Stimulated activated CD4-positive, alpha-beta T cell treated with anti-CD3 and anti-CD28 coated beads, Interleukin-1b, Interleukin-23, amount 100 ng/mL, for 48 hours (primary cell): Measurements from ENCODE around the gene KIRREL1.

Source experiments
- DNase-seq: peaks from one replicate; pipeline ENCODE4 v3.0.0-alpha.2; 2020

Gene KIRREL1

GRCh38 chr1:157993147-157993917 lies at the start of gene KIRREL1:
TSS of gene KIRREL1 (plus strand) at chr1:157993645. CDS start at chr1:157993677, 32 bp downstream.
- no peak for DNase-seq

DNA sequence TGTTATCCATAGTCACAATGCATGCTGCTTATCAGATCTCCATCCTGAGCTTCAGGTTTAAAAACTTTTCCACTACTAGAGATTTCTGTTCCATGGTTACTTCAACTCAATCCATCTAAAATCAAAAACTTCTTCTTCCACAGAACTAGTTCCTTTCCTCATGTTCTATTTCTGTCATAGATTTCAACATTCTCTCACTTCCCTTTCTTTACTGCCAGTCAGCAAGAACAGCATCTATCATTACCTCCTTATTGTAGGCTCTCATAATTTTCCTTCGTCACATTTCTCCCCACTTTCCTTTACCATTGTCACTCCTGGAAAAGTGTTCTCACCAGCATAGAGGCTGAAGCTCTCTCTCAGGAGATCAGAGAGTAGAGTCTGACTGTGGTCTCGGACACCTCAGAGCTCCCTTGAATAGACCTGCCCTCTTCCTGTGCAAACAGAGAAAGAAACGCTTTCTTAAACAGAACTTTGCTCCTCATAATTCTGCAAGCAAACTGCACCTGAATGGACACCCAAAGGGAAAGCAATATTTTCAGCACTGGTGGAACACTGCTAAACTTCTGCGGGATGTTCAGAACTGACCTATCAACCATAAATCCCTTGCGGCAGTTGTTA lies 48.7 kb upstream of the KIRREL1 start:
- no peak for DNase-seq

GRCh38 chr1:157948312-157949073 lies 45.0 kb upstream of the KIRREL1 start:
- no peak for DNase-seq

- DNase-seq, result no peak
These were observed 44.4 kb upstream of the KIRREL1 start for GRCh38 chr1:157949074-157949354.

- no peak for DNase-seq
These were observed 42.2 kb upstream of the KIRREL1 start for GRCh38 chr1:157951230-157951629.

- no peak for DNase-seq
These were observed 40.8 kb upstream of the KIRREL1 start for GRCh38 chr1:157952601-157953000.

DNA sequence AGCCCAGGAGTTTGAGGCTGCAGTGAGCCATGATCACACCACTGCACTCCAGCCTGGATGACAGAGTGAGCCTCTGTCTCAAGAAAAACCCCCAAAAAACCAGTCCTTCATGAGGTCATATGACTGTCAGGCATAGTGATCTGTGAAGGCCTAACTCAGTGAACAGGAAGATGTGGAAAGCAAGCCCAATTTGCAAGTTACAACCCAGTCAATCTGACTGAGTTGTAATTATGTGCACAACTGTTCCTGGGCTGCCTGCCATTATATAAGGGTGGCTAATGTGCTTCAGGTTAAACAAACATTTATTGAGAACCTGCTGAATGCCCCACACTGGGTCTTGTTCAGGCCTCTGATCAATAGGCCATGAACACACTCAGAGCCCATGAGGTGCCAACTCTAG lies 38.2 kb upstream of the KIRREL1 start:
- DNase-seq, result no peak

GRCh38 chr1:157955857-157956256 lies 37.6 kb upstream of the KIRREL1 start:
- no peak for DNase-seq

DNA sequence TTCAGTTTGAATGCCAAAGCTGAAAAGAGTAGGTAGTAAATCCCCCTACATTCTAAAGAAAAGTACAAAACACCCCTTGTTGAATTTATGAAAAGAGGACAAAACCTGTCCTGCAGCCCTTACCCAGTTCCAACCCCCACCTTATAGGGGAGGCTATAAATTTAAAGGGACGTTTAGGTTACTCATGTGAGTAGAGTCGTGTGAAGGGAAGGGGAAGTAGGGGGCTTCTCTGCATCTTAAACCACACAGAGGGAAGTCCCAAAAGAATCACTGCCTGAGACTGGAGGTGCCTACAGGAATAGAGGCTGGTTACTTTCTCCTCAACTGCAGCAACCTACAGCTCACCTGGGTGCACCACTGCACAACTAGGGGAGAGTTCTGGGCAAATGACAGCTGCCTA lies 36.7 kb upstream of the KIRREL1 start:
- no peak for DNase-seq

DNA sequence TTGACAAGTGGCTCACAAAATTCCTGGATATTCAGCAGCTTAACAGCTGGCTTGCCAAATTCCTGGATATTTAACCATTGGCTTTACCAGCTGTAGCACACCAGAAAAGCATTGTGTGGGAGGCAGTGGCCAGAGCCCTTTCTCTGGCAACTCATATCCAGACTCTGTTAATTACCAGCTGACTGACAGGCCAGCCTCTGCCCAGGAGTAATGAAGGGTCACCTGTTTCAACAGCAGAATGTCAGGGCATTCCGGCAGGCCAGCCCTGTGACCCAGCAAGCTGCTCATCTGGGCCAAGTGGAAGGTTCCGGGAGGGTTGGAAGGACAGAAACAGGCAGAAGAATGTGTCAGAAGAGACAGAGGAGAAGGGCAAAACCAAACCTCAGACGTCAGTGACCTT lies 35.2 kb upstream of the KIRREL1 start:
- DNase-seq, result no peak

GRCh38 chr1:157959750-157960149 lies 33.7 kb upstream of the KIRREL1 start:
- DNase-seq, result no peak

DNA sequence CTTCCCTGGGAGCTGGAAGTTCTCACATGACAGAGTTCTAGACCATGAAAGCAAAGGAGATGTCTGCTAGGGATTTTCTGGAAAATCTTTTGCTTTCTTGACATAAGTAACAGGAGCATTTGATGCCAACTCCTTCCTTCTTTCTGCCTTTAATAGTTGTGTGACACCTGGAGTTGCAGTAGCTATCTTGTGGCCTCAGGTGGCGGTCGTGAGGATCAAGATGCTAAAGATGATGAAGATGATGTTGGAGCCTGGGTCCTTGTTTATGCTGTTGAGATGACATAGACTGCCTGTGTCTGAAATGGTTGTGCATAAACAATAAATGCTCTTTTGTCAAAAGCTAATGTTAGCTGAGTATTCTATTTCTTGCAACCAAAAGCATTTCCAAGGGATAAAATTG lies 32.7 kb upstream of the KIRREL1 start:
- no peak for DNase-seq

DNA sequence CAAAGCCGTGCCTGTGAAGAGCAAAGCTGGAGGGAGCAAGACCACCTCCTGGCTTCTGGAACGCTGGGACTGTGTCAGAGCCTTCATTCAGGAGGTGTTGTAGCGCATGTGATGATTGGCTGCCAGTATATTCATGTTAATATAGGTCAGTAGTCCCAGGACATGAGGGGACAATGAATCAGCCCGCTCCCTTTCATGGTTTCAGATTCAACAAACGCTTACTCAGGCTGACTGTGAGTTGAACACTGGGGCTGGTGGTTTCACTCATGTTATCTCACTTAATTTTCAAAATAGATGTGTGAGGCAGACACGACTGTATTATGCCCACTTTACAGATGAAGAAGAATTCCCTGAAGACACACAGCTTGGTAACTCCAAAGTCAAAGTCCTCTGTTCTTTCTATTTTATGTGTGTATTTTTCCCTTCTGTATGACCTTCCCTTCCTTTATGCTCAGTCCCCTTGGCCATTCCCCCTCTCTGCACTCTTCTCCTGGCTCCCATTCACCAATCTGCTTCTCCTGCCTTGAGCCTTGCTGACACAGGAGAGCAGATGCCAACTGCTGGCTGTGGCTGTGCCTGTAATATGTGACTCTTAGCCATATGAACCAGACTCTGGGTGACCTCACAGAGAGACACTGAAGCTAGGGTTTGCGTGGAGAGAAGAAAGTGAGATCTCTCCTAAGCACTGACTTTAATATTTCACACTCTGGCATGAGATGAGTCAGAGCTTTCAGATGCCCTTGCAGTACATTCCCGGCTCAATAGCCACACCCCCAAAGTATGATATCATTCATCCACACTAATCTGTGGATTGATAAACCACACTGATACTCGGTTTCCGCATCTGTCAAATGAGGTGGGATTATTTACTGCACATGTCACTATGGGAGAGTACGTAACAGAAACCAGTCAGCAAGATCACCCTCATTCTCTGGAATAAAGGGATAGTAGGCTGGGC lies 31.4 kb upstream of the KIRREL1 start:
- no peak for DNase-seq

DNA sequence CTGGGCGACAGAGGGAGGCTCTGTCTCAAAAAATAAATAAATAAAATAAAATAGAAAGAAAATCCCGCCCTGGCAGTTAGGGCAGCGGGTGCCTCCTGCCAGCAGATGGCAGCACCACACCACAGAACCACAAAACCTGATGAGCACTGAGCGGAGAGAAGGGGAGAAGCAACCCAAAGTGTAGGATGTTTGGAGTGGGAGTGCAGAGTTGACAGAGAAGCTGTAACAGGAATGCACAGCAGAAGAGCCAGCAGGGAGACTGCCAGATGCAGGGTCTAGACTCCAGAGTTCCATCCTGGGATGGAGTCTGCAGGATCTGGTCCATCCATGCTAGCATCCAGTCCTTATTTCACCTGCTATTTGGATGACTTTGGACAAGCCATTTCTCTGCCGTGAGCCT lies 29.7 kb upstream of the KIRREL1 start:
- peak; percentile 51 for DNase-seq

DNA sequence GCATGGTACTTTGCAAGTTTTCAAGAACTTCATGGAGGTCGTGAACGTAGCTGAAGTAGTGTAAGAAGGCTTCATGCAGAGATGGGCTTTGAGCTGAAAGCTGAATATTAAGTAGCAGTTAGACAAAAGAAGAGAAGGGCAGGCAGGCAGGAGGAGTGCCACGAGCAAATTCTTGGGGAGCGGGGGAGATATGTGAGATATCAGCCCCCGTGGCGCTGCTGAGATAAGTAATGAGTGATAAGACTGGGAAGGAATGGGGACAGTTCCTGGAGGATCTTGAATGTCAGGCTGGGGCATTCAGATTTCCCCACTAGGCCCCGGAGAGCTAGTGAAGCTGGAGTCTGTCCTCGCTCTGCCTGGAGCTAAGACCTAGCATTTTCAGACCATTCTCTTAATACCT lies 27.9 kb upstream of the KIRREL1 start:
- DNase-seq, result no peak

- DNase-seq, result no peak
These were observed 27.4 kb upstream of the KIRREL1 start for GRCh38 chr1:157966031-157966537.

- no peak for DNase-seq
These were observed 26.2 kb upstream of the KIRREL1 start for GRCh38 chr1:157967205-157967604.

- DNase-seq, result no peak
These were observed 24.9 kb upstream of the KIRREL1 start for GRCh38 chr1:157968508-157968907.

DNA sequence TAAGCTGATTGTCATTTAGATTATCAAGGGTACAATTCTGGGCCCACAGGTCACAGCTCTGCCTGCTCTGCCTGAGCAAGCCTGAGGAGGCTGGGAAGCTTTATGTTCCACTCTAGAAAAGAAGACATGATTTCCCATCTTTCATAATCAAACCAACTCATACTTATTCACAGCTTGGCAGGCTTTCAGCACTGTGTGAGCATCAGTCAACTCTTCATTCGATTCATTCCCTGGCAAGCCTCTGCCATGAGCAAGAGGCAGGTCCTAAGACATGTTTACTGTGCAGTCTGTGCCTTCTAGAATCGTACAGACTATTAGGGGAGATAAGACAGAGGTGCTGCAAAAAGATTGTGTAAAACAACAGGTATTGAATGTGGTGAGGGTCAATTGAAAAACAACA lies 24.5 kb upstream of the KIRREL1 start:
- no peak for DNase-seq

- no peak for DNase-seq
These were observed 23.6 kb upstream of the KIRREL1 start for GRCh38 chr1:157969697-157970485.

DNA sequence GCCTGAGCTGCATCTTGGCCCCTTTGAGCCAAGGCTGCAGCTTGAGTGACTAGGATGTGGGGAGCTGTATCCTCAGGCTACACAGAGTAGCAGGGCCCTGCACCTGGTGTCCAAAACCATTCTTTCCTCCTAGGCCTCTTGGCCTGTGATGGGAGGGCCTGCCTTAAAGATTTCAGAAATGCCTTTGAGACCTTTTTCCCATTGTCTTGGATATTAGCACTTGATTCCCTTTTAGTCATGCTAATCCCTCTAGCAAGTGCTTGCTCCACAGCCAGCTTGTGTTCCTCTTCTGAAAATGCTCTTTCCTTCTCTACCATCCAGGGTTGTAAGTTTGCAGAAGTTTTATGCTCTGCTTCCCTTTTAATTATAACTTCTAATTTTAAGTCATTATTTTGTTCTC lies 21.7 kb upstream of the KIRREL1 start:
- DNase-seq, result no peak
